H1 (cell line): ENCODE measurements around the gene FAAP100. TPM values are rescaled to one million over a fixed set of nuclear protein-coding genes. Genes with fewer than 3 reads are reported as not detected.

Experiments used
- CTCF ChIA-PET: fragments of 300-600 bp; sonication (Branson Sonifier 250); formaldehyde crosslinking; loops from one replicate; lab custom pipeline; 2021; ENCODE audit not compliant: partially characterized antibody; lab: Charles Lee
- POLR2A ChIA-PET: fragments of 300-600 bp; sonication (Branson Sonifier 250); formaldehyde crosslinking; loops from one replicate; lab custom pipeline; 2021; ENCODE audit warnings: inconsistent platforms; ENCODE audit not compliant: partially characterized antibody; lab: Charles Lee
- DNase-seq, 2 experiments: peaks; one replicate each; pipeline versions ENCODE4 v3.0.0 to v3.0.0-alpha.2; 2010 to 2022; ENCODE audit warnings: low spot score in 2 of 2, low read depth in 1 of 2, mixed read lengths in 1 of 2
- FAIRE-seq: peaks from 2 replicates; lab custom pipeline; 2011; peaks lifted over from hg19 to GRCh38; lab: Jason Lieb, UNC
- H2AFZ ChIP-seq: 2 replicates; pipeline ENCODE4 v1.8.1; 2012; ENCODE audit warnings: low read length, inconsistent platforms
- H2AK5ac ChIP-seq: 2 replicates; pipeline ENCODE4 v1.6.1; 2013; ENCODE audit warnings: low read depth, low read length
- H2BK120ac ChIP-seq: replicated peaks from 2 replicates; pipeline ENCODE3; 2013; ENCODE audit warnings: low read depth, low read length, inconsistent platforms
- H2BK12ac ChIP-seq: 2 replicates; pipeline ENCODE4 v1.6.1; 2013; ENCODE audit warnings: low read depth, low read length
- H2BK15ac ChIP-seq: 2 replicates; pipeline ENCODE4 v1.6.1; 2013; ENCODE audit warnings: low read length
- H2BK20ac ChIP-seq: 2 replicates; pipeline ENCODE4 v1.6.1; 2013; ENCODE audit warnings: low read length
- H2BK5ac ChIP-seq: 2 replicates; pipeline ENCODE4 v1.6.1; 2013; ENCODE audit warnings: low read depth, low read length
- H3K14ac ChIP-seq: 2 replicates; pipeline ENCODE4 v1.6.1; 2013; ENCODE audit warnings: inconsistent platforms; ENCODE audit not compliant: insufficient read length
- H3K18ac ChIP-seq: 2 replicates; pipeline ENCODE4 v1.6.1; 2013; ENCODE audit warnings: low read length; ENCODE audit errors: extremely low read depth
- H3K23ac ChIP-seq: 2 replicates; pipeline ENCODE4 v1.6.1; 2013; ENCODE audit warnings: inconsistent platforms; ENCODE audit not compliant: insufficient read length
- H3K23me2 ChIP-seq: 2 replicates; pipeline ENCODE4 v1.6.1; 2013; ENCODE audit warnings: low read depth, low read length
- H3K27ac ChIP-seq: 2 replicates; pipeline ENCODE4 v1.6.1; 2011; ENCODE audit warnings: low read depth, low read length, inconsistent platforms
- H3K27me3 ChIP-seq, 4 experiments: replicated peaks in 1 of 4; 1 replicate in 1 of 4; 2 replicates in 3 of 4; pipeline versions ENCODE4 v1.6.1 to v1.8.1; 2011 to 2013; ENCODE audit warnings: low read length in 3 of 4, mild to moderate bottlenecking in 3 of 4, inconsistent platforms in 2 of 4, mixed read lengths in 2 of 4, moderate library complexity in 1 of 4; ENCODE audit not compliant: control insufficient read depth in 3 of 4, insufficient read depth in 3 of 4; ENCODE audit errors: extremely low read depth in 1 of 4
- H3K36me3 ChIP-seq, 4 experiments: 2 replicates each; pipeline versions ENCODE4 v1.6.1 to v1.8.1; 2011 to 2013; ENCODE audit warnings: mild to moderate bottlenecking in 4 of 4, low read length in 3 of 4, moderate library complexity in 2 of 4, control low read depth in 1 of 4, inconsistent platforms in 1 of 4; ENCODE audit not compliant: insufficient read depth in 4 of 4, control insufficient read depth in 2 of 4
- H3K4ac ChIP-seq: replicated peaks from 2 replicates; pipeline ENCODE3; 2013; ENCODE audit warnings: low read length, low read depth, mixed read lengths, inconsistent platforms; ENCODE audit not compliant: insufficient read length
- H3K4me1 ChIP-seq, 4 experiments: replicated peaks in 1 of 4; 1 replicate in 1 of 4; 2 replicates in 3 of 4; pipeline versions ENCODE4 v1.6.1 to v1.8.1; 2011 to 2013; ENCODE audit warnings: low read length in 3 of 4, inconsistent platforms in 2 of 4, mixed read lengths in 1 of 4; ENCODE audit not compliant: insufficient read depth in 4 of 4, control insufficient read depth in 3 of 4
- H3K4me2 ChIP-seq, 2 experiments: 2 replicates each; pipeline versions ENCODE4 v1.6.1 to v1.8.1; 2011 to 2013; ENCODE audit warnings: low read depth in 2 of 2, low read length in 2 of 2, control low read depth in 1 of 2, inconsistent platforms in 1 of 2, mild to moderate bottlenecking in 1 of 2; ENCODE audit not compliant: insufficient read depth in 1 of 2
- H3K4me3 ChIP-seq, 4 experiments: fragments of 200-600, 300-600 bp in 1 of 4; sonication (generic), shearing (Covaris generic), sonication (Bioruptor Twin) in 1 of 4; 2 replicates each; pipeline versions ENCODE4 v1.5.1 to v1.8.1; 2011 to 2016; ENCODE audit warnings: low read length in 4 of 4, low read depth in 3 of 4, control low read depth in 2 of 4, inconsistent platforms in 2 of 4, mild to moderate bottlenecking in 2 of 4, mixed read lengths in 1 of 4, moderate library complexity in 1 of 4; ENCODE audit not compliant: insufficient read depth in 2 of 4; ENCODE audit errors: extremely low read depth in 1 of 4
- H3K56ac ChIP-seq: replicated peaks from 2 replicates; pipeline ENCODE3; 2013; ENCODE audit warnings: low read depth, mild to moderate bottlenecking, mixed read lengths, low read length, inconsistent platforms; ENCODE audit not compliant: insufficient read length
- H3K79me1 ChIP-seq: 2 replicates; pipeline ENCODE4 v1.6.1; 2013; ENCODE audit warnings: low read depth, low read length, control low read depth
- H3K79me2 ChIP-seq, 2 experiments: 2 replicates each; pipeline versions ENCODE4 v1.6.1 to v1.8.1; 2012 to 2013; ENCODE audit warnings: low read length in 2 of 2, mild to moderate bottlenecking in 2 of 2, inconsistent platforms in 1 of 2; ENCODE audit not compliant: insufficient read depth in 2 of 2, control insufficient read depth in 1 of 2
- H3K9ac ChIP-seq, 4 experiments: replicated peaks in 1 of 4; 1 replicate in 1 of 4; 2 replicates in 3 of 4; pipeline versions ENCODE4 v1.6.1 to v1.8.1; 2011 to 2013; ENCODE audit warnings: low read depth in 3 of 4, low read length in 3 of 4, control low read depth in 2 of 4, mild to moderate bottlenecking in 2 of 4, moderate library complexity in 2 of 4, inconsistent platforms in 1 of 4; ENCODE audit errors: extremely low read depth in 1 of 4
- H3K9me3 ChIP-seq, 2 experiments: 2 replicates each; pipeline versions ENCODE4 v1.6.1 to v1.8.1; 2012 to 2013; ENCODE audit warnings: mild to moderate bottlenecking in 2 of 2, moderate library complexity in 2 of 2, control low read depth in 1 of 2, inconsistent platforms in 1 of 2, low read depth in 1 of 2, low read length in 1 of 2, mixed read lengths in 1 of 2; ENCODE audit not compliant: insufficient read depth in 2 of 2
- H4K20me1 ChIP-seq, 2 experiments: replicated peaks in 1 of 2; 2 replicates each; pipeline versions ENCODE3 to v1.8.1; 2011 to 2013; ENCODE audit warnings: inconsistent platforms in 2 of 2, low read length in 2 of 2, mild to moderate bottlenecking in 1 of 2; ENCODE audit not compliant: insufficient read depth in 2 of 2, control insufficient read depth in 1 of 2
- H4K5ac ChIP-seq: 2 replicates; pipeline ENCODE4 v1.6.1; 2013; ENCODE audit warnings: low read length, low read depth, mixed read lengths, inconsistent platforms; ENCODE audit not compliant: insufficient read length
- H4K8ac ChIP-seq: 2 replicates; pipeline ENCODE4 v1.8.0; 2013; ENCODE audit warnings: mild to moderate bottlenecking, moderate library complexity, low read length, inconsistent platforms; ENCODE audit not compliant: insufficient read depth; ENCODE audit errors: extremely low read depth
- H4K91ac ChIP-seq: replicated peaks from 2 replicates; pipeline ENCODE3; 2013; ENCODE audit warnings: low read length, mixed read lengths, inconsistent platforms; ENCODE audit not compliant: insufficient read length
- RAD21 ChIP-seq, 2 experiments: IDR thresholded peaks in 1 of 2; conservative IDR thresholded peaks in 1 of 2; 2 replicates each; pipeline ENCODE4 v1.6.1; 2011; ENCODE audit warnings: low read depth in 2 of 2, low read length in 2 of 2, improper control_type of control experiment in 1 of 2, inconsistent platforms in 1 of 2, mild to moderate bottlenecking in 1 of 2, moderate library complexity in 1 of 2
- SAP30 ChIP-seq: fragments of 300-600 bp; sonication (generic); IDR thresholded peaks from 2 replicates; pipeline ENCODE4 v1.7.1; 2012; ENCODE audit warnings: low read length, moderate library complexity, mild to moderate bottlenecking, inconsistent platforms; ENCODE audit not compliant: insufficient read depth, insufficient replicate concordance
- WGBS, 2 experiments: shearing (Covaris generic) in 1 of 2; methylation state at CpG; one replicate each; pipeline versions ENCODE4 v1.1.6 to v1.1.7; 2013 to 2015; ENCODE audit warnings: low lambda C conversion rate in 2 of 2, mixed read lengths in 2 of 2, inconsistent platforms in 1 of 2, low coverage in 1 of 2, missing lambda C conversion rate in 1 of 2; ENCODE audit not compliant: insufficient replicate concordance in 2 of 2, insufficient coverage in 1 of 2, insufficient read length in 1 of 2; ENCODE audit errors: extremely low coverage in 1 of 2, missing lambda C conversion rate in 1 of 2; 5-methylcytosine and 5-hydroxymethylcytosine counted together
- polyA plus RNA-seq, 7 experiments: library from polyadenylated mRNA; depleted of rRNA in 3 of 7; stranded (reverse) in 5 of 7; unstranded in 2 of 7; fragments of >200 nt in 5 of 7; fragments of 200-250 nt in 2 of 7; gene quantifications; 1 replicate in 5 of 7; 2 replicates in 1 of 7; 4 replicates in 1 of 7; pipeline versions ENCODE4 v1.2.1 to v1.2.3, GENCODE V29; 2011 to 2013; ENCODE audit warnings: missing spikeins in 2 of 7, mixed read lengths in 2 of 7
- total RNA-seq: library from RNA; stranded (reverse); fragmentation: NEBNext Ultra II Directional; extraction: Animal tissue kit (Norgen Biotek cat#: 25700); gene quantifications from 2 replicates; pipeline ENCODE4 v1.2.1, GENCODE V29; 2021
- TF ChIP-seq, protein P1 (sequence below): IDR thresholded peaks from 2 replicates; pipeline ENCODE4 v1.6.1; 2012; ENCODE audit warnings: low read length, inconsistent platforms

Gene FAAP100
- total and polyA plus RNA-seq, 2 of the 8 experiments (the other 6 are each of a cell fraction or from before 2014, with no cell fraction given), result 23.2 to 41.8 TPM

DNA sequence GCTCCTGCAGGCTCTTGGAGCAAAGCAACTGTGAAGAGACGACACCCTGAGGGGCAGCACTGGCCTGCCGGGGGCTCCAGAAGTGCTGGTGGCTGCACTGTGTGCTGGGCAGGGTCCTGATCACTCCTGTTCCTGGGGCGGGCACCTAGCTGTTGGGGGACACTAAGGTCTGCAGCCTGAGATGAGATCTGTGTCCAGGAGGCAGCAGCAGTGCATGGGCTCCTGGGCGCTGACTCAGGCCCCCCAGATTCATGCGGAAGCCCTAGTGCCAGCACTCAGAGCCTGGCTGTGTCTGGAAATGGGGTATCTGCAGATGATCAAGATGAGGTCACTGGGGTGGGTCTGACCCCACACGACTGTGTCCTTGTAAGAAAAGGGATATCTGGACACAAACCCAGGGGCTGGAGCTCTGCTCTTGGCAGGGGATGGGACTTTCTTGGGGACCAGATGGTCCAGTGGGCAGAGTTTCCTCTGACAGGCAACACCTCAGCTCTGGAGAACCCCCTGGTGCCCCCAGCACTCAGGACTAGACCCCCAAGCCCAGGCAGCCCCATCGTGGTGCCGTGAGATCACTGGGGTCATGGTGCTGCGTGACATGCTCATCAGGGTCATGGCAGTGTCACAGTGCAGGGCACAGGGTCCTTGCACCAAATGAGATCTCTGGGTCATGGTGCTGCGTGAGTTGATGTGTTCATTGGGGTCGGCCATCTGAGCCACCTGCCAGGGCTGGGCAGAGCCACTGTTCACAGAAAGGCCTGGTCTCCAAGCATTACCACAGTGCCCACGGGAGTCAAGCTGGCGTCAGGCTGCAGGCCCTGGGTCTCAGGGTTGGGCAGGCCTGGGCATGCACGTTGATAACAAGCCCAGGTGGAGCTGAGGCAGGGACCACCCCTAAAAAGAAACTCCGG, 9.5 kb downstream of the FAAP100 start:
- Histone ChIP-seq H3K56ac (no peak overlapping the region), H2BK5ac (peak overlapping the region; percentile 73; the same call in 1 of the 2 replicates), H3K27me3 (no peaks in the 10 kb centered on the region; a peak in 1 of 7 replicates), H3K4me3 (no peak overlapping the region), H2BK120ac (no peak overlapping the region), H3K4me2 (no peak overlapping the region), H4K5ac (no peak overlapping the region), H2AFZ (no peak overlapping the region), H3K4me1 (peaks cover 0 to 3% (median 0%) of the 10 kb centered on the region in 4 experiments; a peak in 2 of 7 replicates), H3K23me2 (no peaks in the 10 kb centered on the region), H3K79me1 (peaks cover 3% of the 10 kb centered on the region; the same call in 1 of the 2 replicates), H3K4ac (no peak overlapping the region), H2BK15ac (no peak overlapping the region), H3K18ac (no peak overlapping the region), H3K27ac (no peak overlapping the region), H3K23ac (no peak overlapping the region), H2AK5ac (no peak overlapping the region), H2BK20ac (no peak overlapping the region), H4K91ac (no peak overlapping the region), H4K20me1 (peaks cover 2 to 19% of the 10 kb centered on the region in 2 experiments), H3K9ac (no peak overlapping the region), H3K79me2 (no peaks in the 10 kb centered on the region), H3K36me3 (peaks cover 2 to 30% (median 22%) of the 10 kb centered on the region in 4 experiments; a peak in 7 of 8 replicates), H3K9me3 (no peaks in the 10 kb centered on the region), H4K8ac (0 out of 2 replicates have a peak overlapping the region, but pooled peaks have one; percentile 5), H3K14ac (no peak overlapping the region), H2BK12ac (no peak overlapping the region)
- WGBS, 2 experiments, result 92% methylated on average over 14 of the region's 15 CpGs; no CpG with 5 or more reads in 1 of the 2 experiments
- CTCF ChIA-PET, result interaction anchor here (0.7 to 2.5 kb wide), 6 partner anchors 9 to 290 kb away, joined by 3 to 6 read pairs (median 4); partner anchors contain the start of gene FAAP100
- no peak for DNase-seq
- TF ChIP-seq SAP30 (no peak), RAD21 (IDR thresholded peaks at IDR 0.05 in 1 of 2, conservative IDR thresholded peaks at IDR 0.05 in 1 of 2; ENCODE audit: low read depth in 2 of 2, low read length in 2 of 2) (no peak)
- TF ChIP-seq, protein P1, sequence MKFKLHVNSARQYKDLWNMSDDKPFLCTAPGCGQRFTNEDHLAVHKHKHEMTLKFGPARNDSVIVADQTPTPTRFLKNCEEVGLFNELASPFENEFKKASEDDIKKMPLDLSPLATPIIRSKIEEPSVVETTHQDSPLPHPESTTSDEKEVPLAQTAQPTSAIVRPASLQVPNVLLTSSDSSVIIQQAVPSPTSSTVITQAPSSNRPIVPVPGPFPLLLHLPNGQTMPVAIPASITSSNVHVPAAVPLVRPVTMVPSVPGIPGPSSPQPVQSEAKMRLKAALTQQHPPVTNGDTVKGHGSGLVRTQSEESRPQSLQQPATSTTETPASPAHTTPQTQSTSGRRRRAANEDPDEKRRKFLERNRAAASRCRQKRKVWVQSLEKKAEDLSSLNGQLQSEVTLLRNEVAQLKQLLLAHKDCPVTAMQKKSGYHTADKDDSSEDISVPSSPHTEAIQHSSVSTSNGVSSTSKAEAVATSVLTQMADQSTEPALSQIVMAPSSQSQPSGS, result no peak
- POLR2A ChIA-PET, result interaction anchor here (0.7 to 2.6 kb wide), 6 partner anchors 9 to 33 kb away, joined by 3 to 11 read pairs (median 4); partner anchors contain the start of gene FSCN2
- no peak for FAIRE-seq
